Sciatic nerve (tissue), 2 donors: ENCODE results near the gene SH3BP4. TPM values are rescaled to one million over a fixed set of nuclear protein-coding genes. Genes with fewer than 3 reads are reported as not detected.
"Not testable (repeated sequence)": the region's sequence is repeated elsewhere in the genome, so short reads cannot be mapped to it uniquely, and the experiment has no call there.

ENCODE experiments used
- ATAC-seq: fragments of 200-7000 bp; cut with Tn5 transposase; one replicate; pipeline ENCODE4 v1.9.1; 2020; ENCODE audit warnings: mild to moderate bottlenecking, moderate library complexity
- DNase-seq: peaks from one replicate; pipeline ENCODE4 v3.0.0-alpha.2; 2020; ENCODE audit warnings: low spot score
- intact Hi-C: fragments of 100-400 bp; cut with DNase I; formaldehyde crosslinking; loops from one replicate; pipeline ENCODE4 v1.14.2; 2022
- total RNA-seq: library from RNA; stranded (reverse); fragmentation: NEBNext Ultra II Directional; extraction: Animal tissue kit (Norgen Biotek cat#: 25700); gene quantifications from one replicate; pipeline ENCODE4 v1.2.1, GENCODE V29; 2021
- donor health status: DM: no; HTN: no; CAD: no.
- donor health status: DM: no; HTN: no; CAD: no.

The SH3BP4 gene
- total RNA-seq, 1 donor from 2014 or later = 26.7 TPM

GRCh38 chr2:235005603-235006259 lies 53.9 kb downstream of the SH3BP4 start:
- intact Hi-C loops = no loop called here
- DNase-seq (no peak), ATAC-seq (peak; percentile 72)

GRCh38 chr2:235006461-235006860 lies 54.6 kb downstream of the SH3BP4 start:
- ATAC-seq = no peak
- intact Hi-C loops = no loop called here
- no peak for DNase-seq

GRCh38 chr2:235006986-235007385 lies 55.2 kb downstream of the SH3BP4 start:
- DNase-seq (no peak), ATAC-seq (no peak)
- intact Hi-C loops = no loop called here

DNA sequence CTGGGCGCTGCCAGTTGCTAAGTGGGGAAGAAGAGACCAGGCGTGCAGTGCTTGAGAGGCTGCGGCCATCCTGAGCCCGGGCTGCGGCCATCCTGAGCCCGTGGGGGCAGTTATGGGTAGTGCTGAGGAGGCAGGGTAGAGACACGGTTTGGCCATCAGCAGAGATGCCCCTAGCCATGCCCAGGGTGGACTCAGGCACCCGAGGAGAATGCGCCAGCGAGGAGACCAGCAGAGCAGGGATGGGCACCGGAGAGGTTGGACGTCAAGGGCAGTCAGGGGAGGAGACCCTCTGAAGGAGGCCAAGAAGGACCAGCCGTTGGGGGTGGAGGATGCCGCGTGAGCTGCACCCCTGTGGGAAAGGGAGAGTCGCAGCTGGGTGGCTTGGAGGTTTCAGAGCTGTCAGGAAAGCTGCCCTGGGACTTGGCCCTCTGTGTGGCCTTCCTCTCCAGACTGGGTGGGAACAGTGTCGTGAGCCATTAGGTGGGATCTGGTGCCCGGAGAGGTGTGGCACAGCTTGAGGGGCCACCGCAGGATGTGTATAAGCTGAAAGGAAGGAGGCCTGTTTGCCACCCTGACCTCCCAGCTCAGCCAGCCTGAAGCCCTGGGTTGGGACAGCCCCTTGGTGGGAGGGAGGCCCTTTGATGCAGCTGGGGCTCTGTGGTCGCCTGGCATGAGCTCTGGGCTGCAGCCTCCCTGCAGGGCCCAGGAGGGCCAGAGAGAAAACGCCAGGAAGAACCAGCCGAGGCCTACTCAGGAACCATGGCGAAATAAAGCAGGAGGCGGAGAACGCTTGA lies 56.0 kb downstream of the SH3BP4 start:
- intact Hi-C loops = no loop called here
- ATAC-seq (no peak), DNase-seq (no peak)

DNA sequence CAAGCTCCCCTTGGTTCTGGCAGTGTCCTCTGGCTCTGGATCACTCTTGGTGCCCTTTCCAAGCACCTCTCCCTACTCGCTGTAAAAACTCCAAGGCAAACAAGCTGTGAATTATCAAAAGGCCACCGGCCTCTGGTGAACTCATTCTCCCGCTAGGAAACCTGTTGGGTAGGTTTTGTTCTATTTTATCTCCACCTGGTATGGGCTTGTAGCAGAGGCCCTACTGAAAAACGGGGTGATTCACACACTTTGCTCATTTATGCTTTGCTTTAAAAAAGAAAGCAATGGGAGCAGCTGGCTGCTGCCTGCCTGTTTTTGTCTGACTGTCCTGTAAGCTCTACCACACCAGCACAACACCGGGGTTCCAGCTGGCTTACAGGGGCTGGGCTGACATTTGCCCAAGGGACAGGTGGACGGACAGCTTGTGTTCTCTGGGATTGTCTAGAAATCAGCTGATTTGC lies 56.8 kb downstream of the SH3BP4 start:
- intact Hi-C loops = no loop called here

GRCh38 chr2:235009081-235009480 lies 57.3 kb downstream of the SH3BP4 start:
- DNase-seq (no peak), ATAC-seq (no peak)
- intact Hi-C loops = no loop called here

More for the DNA sequence above, 56.8 kb downstream of the SH3BP4 start:
- DNase-seq (no peak), ATAC-seq (no peak)

DNA sequence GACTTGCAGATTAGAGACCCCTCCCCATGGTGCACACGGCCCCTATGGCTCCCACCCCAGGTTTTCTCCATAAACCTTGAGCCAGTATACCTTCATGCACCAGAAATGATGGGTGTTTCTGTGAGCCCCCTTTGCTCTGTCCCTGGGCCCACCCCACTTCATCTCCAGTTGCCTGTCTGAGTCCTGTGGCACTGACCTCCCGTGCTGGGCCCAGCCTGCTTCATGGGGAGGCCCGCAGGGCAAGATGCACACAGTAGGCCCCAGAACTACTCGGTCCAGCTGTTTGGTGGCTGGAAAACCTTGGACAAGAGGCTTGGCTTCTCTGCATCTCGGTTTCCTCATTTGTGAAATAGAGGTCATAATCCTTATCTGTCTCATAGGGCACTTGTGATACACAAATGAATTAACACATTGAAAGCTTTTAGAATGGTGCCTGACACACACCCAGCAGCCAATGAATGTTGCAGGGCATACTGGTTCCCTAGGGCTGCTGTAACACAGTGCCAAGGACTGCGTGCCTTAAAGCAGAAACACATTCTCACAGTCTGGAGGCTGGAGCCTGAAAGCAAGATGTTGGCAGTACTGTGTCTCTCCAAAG lies 58.4 kb downstream of the SH3BP4 start:
- intact Hi-C loops = no loop called here
- no peak for DNase-seq
- no peak for ATAC-seq

GRCh38 chr2:235011607-235011928 lies 59.8 kb downstream of the SH3BP4 start:
- ATAC-seq = no peak
- intact Hi-C loops = no loop called here

DNA sequence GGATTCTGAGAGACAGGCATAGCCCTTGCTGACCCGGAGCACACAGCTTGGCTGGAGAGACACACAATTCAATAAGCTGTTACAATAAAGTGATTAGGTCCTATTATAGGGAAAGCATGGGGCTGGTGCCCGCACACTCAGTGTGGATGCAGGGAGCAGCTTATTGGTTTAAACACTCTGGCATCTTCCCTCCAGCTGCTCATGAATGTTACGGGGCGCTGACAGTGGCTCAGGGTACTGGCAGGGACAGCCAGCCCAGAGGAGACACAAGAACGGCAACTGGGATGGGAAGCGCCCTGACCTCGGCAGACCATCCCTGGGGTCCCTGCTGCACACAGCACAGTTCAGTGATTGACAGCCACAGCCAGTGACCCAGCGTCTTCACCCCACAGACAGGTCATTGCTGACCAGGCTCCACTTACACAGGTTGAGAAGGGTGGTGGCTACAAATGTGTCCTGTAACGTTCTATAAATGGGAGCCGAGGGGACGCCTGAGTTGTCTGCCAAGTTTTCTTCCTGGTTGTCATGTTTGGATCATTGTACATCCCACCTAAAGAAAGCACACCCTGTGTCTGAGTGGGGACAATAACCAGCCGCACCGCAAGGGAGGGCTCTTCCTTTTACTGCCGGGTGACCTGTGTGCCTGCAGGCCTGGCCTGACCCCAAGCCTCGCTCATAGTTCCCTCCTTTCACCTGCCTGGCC lies 60.3 kb downstream of the SH3BP4 start:
- DNase-seq (no peak), ATAC-seq (no peak)
- intact Hi-C loops = no loop called here

More at GRCh38 chr2:235011607-235011928, 59.8 kb downstream of the SH3BP4 start:
- no peak for DNase-seq

- intact Hi-C loops = no loop called here
- DNase-seq (no peak), ATAC-seq (no peak)
These were observed 65.6 kb downstream of the SH3BP4 start for GRCh38 chr2:235017441-235017840.

GRCh38 chr2:235018838-235019237 lies 67.0 kb downstream of the SH3BP4 start:
- intact Hi-C loops = no loop called here
- ATAC-seq (no peak), DNase-seq (no peak)

DNA sequence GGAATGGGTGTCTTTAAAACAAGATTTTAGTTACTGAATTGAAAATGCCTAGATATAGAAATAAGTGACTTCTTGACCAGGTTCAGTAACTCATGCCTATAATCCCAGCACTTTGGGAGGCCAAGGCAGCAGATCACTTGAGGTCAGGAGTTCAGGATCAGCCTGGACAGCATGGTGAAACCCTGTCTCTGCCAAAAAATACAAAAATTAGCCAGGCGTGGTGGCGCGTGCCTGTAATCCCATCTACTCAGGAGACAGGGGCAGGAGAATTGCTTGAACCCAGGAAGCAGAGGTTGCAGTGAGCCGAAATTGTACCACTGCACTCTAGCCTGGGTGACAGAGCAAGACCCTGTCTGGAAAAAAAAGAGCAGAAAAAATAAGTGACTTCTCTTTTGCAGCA lies 68.3 kb downstream of the SH3BP4 start:
- intact Hi-C loops, ATAC-seq, DNase-seq: not testable (repeated sequence)

DNA sequence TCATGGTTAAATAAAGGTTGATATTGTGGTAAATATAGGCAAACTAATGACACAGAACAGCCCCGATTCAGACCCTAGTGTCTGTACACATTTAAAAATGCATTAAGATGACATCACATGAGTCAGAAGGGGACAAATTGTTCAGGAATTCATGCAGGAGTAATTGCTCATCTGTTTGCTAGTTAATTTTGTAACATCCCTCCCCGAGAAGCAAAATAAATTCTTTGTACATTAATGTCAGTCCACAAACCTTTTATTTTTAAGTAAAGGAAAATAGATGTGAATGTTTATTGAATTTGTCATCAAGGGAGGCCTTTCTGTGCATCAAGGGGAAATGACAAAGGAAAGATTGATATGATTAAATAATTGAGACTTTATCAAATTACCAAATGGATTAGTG lies 69.9 kb downstream of the SH3BP4 start:
- ATAC-seq (no peak), DNase-seq (no peak)
- intact Hi-C loops = no loop called here

DNA sequence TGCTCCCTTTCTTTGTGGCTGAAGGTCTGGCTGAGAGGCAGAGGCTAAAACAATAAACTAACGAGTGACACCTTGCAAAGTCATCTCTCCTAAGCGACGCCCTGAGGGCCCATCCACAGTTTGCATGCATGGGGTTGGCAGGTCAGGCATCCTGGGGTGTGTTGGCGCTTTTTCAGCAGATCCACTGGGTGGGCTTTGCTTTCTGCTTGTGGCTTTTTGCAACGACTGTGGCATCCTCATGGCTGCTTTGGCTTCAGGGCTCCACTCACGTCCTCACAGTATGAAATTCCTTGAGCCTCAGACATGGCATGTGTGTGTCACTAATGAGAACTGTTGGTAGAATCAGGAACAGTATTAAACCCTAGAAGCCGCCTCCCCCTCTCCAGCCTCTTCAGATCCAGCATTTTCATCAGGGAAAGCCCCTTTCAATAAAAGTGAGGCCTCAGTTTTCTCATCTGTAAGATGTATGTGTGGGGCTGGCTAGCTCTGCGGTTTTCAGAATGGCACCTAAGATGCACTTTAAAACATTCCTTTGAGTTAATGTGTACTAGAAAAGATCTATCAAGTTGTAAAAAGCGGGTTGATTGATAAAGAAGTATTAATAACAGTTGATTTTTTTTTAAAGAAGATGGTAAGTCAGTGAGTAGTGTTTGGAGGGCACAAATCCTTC lies 72.5 kb downstream of the SH3BP4 start:
- no peak for ATAC-seq
- DNase-seq = no peak
- intact Hi-C loops = no loop called here

DNA sequence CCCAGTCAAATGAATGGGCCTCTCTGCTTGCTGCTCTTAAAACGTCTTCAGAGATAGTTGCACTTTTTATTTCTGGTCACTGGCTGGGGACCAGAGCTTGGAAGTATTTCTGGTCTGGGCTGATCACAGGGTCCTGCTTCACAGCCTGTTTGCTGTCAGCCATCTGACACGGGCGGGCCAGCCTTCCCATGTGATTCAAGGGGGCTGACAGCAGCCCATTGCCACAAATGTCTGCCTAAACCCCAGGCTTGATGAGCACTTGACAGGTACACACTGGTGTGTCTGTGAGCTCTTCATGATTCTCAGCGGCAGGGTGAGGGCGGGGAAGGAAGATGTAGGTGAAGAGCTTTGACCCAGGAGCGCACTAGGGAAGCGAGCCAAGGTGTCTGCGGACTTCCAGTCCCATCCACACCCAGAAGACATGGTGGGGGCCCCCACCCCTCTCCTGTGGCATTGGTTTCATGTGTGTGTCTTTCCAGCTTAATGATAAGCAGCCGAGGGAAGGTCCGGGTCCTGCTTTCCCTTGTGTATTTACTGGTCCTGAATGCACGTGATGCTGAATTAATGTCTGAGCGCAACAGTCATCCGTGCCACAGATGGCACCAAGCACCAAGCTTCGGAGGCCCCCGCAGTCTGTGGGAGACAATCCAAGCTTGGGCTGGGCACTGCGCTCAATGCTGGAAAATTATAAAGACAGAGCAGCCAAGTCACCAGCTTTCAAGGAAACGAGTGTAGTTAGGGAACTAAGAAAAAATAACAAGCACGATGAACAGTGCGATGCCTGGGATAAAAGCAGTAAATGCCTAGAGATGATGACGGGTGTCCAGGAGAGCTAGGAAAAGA lies 73.3 kb downstream of the SH3BP4 start:
- DNase-seq = no peak
- intact Hi-C loops = no loop called here
- ATAC-seq = no peak

GRCh38 chr2:235025800-235026536 lies 74.2 kb downstream of the SH3BP4 start:
- intact Hi-C loops = no loop called here
- ATAC-seq = no peak
- DNase-seq = no peak

DNA sequence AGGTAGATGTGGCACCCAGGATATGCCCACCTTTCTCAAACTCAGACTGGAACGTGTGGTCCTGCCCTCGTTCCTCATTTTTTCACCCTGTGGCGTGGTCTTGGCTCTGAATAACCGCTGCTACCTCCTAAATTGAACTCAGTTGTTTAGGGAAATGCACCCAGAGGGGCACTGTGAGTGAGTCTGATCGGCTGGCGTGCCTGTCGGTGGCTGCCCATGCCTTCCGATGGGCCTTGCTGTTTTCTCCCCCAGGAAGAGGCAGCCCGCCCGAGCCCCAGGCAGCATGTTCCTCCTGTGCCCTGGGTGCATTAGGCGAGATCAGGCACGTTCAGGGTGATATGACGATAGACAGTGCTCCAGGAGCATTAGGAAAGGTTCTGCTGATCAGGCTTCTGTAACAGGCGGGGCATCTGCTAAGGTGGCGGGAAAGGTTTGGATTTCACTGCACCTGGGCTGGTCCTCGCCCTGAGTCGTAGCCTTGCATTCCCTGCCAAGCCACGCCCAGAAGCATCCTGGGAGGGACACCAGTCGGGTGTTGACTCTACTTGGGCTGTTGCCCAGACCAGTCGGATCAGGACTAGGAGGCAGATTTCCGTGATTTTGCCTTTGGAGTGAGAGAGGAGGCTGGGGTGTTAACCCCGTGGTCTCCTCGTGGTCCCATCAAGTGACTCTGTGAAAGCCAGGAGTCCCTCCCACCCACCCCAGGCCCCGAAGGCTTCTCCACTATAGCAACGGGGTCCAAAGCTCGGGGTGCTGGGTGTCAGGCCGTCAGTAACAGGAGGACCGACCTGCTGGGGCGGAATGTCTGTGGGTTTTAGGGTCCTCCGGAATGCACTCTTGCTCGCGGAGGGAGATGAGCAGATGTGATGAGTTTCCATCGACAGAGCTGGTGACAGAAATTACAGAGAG lies 75.1 kb downstream of the SH3BP4 start:
- intact Hi-C loops = no loop called here
- no peak for DNase-seq
- ATAC-seq = peak; percentile 54
